GM20431 (cell line): Measurements from ENCODE around the gene TNFRSF25.

Source experiments
- in situ Hi-C: fragments of 300-500 bp; cut with MseI, MboI; formaldehyde crosslinking; loops from one replicate; pipeline ENCODE4 v1.15.0; 2020; ENCODE audit warnings: low sequenced_read_pairs; ENCODE audit not compliant: unreplicated experiment

The TNFRSF25 gene, protein sequence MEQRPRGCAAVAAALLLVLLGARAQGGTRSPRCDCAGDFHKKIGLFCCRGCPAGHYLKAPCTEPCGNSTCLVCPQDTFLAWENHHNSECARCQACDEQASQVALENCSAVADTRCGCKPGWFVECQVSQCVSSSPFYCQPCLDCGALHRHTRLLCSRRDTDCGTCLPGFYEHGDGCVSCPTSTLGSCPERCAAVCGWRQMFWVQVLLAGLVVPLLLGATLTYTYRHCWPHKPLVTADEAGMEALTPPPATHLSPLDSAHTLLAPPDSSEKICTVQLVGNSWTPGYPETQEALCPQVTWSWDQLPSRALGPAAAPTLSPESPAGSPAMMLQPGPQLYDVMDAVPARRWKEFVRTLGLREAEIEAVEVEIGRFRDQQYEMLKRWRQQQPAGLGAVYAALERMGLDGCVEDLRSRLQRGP

DNA sequence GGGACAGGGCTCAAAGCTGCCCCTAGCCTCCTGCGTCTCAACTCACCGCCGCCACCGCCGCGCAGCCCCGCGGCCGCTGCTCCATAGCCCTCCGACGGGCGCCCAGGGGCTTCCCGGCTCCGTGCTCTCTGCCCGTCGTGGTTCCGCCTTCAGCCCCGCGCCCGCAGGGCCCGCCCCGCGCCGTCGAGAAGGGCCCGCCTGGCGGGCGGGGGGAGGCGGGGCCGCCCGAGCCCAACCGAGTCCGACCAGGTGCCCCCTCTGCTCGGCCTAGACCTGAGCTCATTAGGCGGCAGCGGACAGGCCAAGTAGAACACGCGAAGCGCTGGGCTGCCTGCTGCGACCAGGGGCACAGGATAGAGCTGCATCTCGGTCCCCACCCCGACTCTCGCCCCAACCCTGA lies at the start of gene TNFRSF25:
Gene TNFRSF25, minus strand, starts transcription at position 151 of the 400 bp plus-strand sequence. Its CDS starts 66 bp downstream, at position 85.
- in situ Hi-C loops: no loop called here

- in situ Hi-C loops: no loop called here
Observed at GRCh38 chr1:6515771-6516170, 49.8 kb upstream of the TNFRSF25 start.

DNA sequence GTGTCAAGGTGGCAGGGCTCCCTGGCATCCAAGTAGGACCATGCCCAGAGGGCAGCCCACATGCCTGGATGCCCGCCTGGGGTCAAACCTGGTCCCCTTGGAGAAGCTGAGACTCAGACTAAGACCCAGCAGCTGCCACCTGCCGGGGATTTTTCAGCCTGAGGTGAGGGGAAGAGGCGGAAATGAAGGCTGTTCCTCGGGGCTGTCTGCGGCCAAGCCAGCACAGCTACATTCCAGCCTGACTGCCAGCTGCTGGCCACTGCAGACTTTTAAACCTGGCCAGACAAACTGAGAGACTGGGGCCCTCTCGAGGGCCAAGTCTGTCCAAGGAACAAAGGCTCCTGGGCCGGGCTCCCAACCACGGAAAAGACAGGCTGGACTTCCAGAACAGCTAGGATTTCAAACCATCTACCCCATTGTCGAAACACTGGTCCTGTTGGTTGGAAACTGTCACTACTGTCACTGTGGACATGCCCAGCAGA lies 47.4 kb upstream of the TNFRSF25 start:
- in situ Hi-C loops: no loop called here

GRCh38 chr1:6512908-6513280 lies 46.9 kb upstream of the TNFRSF25 start:
- in situ Hi-C loops: no loop called here

GRCh38 chr1:6512245-6512907 lies 46.4 kb upstream of the TNFRSF25 start:
- in situ Hi-C loops: no loop called here

GRCh38 chr1:6511561-6512244 lies 45.7 kb upstream of the TNFRSF25 start:
- in situ Hi-C loops: no loop called here

- in situ Hi-C loops: no loop called here
Observed at GRCh38 chr1:6511056-6511455, 45.1 kb upstream of the TNFRSF25 start.

DNA sequence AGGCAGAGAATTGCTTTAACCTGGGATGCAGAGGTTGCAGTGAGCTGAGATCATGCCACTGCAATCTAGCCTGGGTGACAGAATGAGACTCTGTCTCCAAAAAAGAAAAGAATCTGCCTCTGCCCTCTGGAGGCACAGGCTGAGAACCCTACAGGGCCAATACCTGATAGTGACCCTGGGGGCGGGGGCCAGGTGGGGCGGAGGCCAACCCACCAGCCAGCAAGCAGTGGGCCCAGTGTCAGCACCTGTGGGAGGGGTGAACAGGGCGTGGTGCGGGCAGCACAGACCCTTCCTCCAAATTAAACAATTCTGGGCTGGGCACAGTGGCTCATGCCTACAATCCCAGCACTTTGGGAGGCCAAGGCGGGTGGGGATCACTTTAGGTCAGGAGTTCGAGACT lies 44.5 kb upstream of the TNFRSF25 start:
- in situ Hi-C loops: no loop called here

DNA sequence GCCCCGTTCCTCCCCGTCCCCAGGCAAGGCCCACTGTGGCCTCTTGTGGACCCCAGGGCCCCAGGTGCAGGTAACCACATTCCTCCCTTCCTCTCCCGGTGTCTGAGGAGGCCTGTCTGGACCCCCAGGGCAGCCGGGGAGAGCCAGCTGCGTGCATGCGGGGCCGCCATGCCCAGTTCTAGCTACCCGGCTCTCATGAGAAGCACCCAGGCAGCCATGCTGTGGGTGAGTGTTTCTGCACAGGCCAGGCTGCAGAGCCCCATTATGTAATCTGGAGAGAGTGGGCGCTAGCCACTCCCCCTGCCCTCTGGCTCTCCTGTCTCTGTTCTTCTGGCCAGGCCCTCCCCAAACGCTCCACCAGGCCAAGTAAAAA lies 43.9 kb upstream of the TNFRSF25 start:
- in situ Hi-C loops: no loop called here

- in situ Hi-C loops: no loop called here
Observed at GRCh38 chr1:6509220-6509918, 43.4 kb upstream of the TNFRSF25 start.

DNA sequence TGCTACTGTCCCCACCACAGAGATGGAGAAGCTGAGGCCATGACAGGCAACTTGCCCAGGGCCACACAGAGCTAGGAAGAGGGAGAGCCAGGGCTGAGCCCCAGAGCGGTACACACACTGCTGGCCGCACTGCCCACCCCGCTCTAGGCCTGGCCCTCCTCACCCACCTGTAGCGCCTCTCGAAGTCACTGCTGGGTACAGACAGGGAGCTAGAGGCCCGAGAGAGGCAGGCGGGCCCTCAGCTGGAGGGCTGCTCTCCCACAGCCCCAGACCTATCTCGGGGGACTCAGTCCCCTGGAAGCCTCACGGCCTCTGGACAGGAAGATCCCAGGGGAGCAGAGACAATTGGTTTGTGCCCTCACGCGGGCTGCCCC lies 42.8 kb upstream of the TNFRSF25 start:
- in situ Hi-C loops: no loop called here

- in situ Hi-C loops: no loop called here
Observed at GRCh38 chr1:6508154-6508815, 42.3 kb upstream of the TNFRSF25 start.

GRCh38 chr1:6507461-6507911 lies 41.5 kb upstream of the TNFRSF25 start:
- in situ Hi-C loops: no loop called here

DNA sequence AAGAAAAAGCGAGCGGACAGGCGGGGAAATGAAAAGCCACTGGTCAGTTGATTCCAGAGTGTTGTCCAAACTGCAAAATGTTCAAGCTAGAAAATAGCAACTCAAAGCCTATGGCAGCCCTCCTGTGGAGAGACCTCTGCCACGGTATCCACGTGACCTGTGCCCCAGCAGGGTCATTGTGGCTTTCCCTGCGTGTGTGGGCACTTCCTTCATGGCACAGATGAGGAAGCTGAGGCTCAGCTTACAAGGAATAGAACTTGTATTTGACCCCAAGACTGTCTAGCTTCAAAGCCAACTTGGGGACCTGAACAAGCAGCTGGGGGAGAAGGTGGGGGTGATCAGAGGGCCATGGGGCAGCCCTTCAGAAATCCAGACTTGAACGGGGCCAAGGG lies 41.1 kb upstream of the TNFRSF25 start:
- in situ Hi-C loops: no loop called here

- in situ Hi-C loops: no loop called here
Observed at GRCh38 chr1:6506210-6507036, 40.5 kb upstream of the TNFRSF25 start.

DNA sequence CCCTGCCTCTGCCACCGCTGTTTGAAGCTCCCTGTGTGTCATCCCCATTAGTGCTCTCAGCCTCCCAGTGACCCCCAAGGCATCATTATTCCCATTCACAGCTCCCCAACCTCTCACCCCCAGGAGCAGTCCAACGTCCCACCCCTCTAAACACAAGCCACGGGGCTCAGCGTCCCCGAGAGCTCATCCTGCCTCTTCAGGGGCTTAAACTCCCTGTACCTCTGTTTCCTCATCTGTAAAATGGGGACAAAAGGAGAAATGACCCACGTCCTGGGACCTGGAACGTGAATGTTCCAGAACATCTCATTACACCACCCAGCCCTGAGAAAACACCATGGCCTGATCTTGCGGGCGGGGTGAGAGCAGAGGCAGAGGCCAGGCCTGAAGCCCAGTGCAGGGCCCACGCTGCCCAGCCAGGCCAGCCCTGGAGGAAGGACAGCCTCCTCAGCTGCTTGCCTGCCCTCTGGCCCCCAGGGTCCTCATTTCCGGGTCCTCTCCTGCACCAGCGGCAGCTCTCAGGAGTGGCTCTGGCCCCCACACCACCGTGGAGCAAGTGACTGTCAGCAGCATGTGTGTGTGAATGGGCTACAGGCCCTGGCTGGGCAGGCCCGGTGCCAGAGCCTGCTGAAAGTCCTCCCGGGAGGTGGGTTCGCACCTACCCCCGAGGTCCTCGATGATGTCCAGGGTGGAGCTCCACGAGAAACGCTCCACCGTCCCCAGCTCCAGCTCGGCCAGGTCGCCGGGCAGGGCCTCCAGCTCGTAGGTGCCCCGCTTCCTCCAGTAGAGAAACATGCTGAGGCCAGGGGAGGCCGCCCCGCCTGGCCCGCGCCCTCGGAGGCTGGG lies 39.6 kb upstream of the TNFRSF25 start:
- in situ Hi-C loops: no loop called here

- in situ Hi-C loops: no loop called here
Observed at GRCh38 chr1:6504887-6505286, 38.9 kb upstream of the TNFRSF25 start.
